Measurements from ENCODE around the gene RBBP8.

RBBP8 gene

GRCh38 chr18:23063502-23063901 is 130.4 kb downstream of the RBBP8 start:
- TF ChIP-seq CTCF (IDR thresholded peaks at IDR 0.05; ENCODE audit: low read depth, low read length, missing control alignments), result no peak
- H3K4me3 ChIP-seq (replicated peaks; ENCODE audit: low read depth, low read length), result no peak overlapping the region
- DNase-seq (ENCODE audit: extremely low read depth, low read depth), result no peak

- no peak overlapping the region for H3K4me3 ChIP-seq (replicated peaks; ENCODE audit: low read depth, low read length)
- TF ChIP-seq CTCF (IDR thresholded peaks at IDR 0.05; ENCODE audit: low read depth, low read length, missing control alignments), result no peak
- DNase-seq (ENCODE audit: extremely low read depth, low read depth), result no peak
Observed at GRCh38 chr18:23065234-23065806, 132.2 kb downstream of the RBBP8 start.

GRCh38 chr18:23066060-23066459 is 132.9 kb downstream of the RBBP8 start:
- DNase-seq (ENCODE audit: extremely low read depth, low read depth), result no peak
- H3K4me3 ChIP-seq (replicated peaks; ENCODE audit: low read depth, low read length), result no peak overlapping the region
- TF ChIP-seq CTCF (IDR thresholded peaks at IDR 0.05; ENCODE audit: low read depth, low read length, missing control alignments), result no peak

GRCh38 chr18:23066504-23067039 is 133.4 kb downstream of the RBBP8 start:
- DNase-seq (ENCODE audit: extremely low read depth, low read depth), result no peak
- no peak for TF ChIP-seq CTCF (IDR thresholded peaks at IDR 0.05; ENCODE audit: low read depth, low read length, missing control alignments)
- no peak overlapping the region for H3K4me3 ChIP-seq (replicated peaks; ENCODE audit: low read depth, low read length)

- no peak overlapping the region for H3K4me3 ChIP-seq (replicated peaks; ENCODE audit: low read depth, low read length)
- DNase-seq (ENCODE audit: extremely low read depth, low read depth), result peak; percentile 10
- TF ChIP-seq CTCF (IDR thresholded peaks at IDR 0.05; ENCODE audit: low read depth, low read length, missing control alignments), result no peak
Observed at GRCh38 chr18:23067236-23067635, 134.1 kb downstream of the RBBP8 start.

GRCh38 chr18:23068011-23068410 is 134.9 kb downstream of the RBBP8 start:
- no peak for DNase-seq (ENCODE audit: extremely low read depth, low read depth)
- H3K4me3 ChIP-seq (replicated peaks; ENCODE audit: low read depth, low read length), result no peak overlapping the region
- TF ChIP-seq CTCF (IDR thresholded peaks at IDR 0.05; ENCODE audit: low read depth, low read length, missing control alignments), result no peak

All from HFF-Myc (cell line).